HG02943 (cell line): ENCODE measurements around the gene COL1A1.

Experiments
- ATAC-seq: cut with Tn5 transposase; IDR thresholded peaks from one replicate; pipeline ENCODE4 v1.9.1; 2021; ENCODE audit warnings: mild to moderate bottlenecking, low read depth, moderate library complexity; ENCODE audit not compliant: unreplicated experiment

Gene COL1A1

DNA sequence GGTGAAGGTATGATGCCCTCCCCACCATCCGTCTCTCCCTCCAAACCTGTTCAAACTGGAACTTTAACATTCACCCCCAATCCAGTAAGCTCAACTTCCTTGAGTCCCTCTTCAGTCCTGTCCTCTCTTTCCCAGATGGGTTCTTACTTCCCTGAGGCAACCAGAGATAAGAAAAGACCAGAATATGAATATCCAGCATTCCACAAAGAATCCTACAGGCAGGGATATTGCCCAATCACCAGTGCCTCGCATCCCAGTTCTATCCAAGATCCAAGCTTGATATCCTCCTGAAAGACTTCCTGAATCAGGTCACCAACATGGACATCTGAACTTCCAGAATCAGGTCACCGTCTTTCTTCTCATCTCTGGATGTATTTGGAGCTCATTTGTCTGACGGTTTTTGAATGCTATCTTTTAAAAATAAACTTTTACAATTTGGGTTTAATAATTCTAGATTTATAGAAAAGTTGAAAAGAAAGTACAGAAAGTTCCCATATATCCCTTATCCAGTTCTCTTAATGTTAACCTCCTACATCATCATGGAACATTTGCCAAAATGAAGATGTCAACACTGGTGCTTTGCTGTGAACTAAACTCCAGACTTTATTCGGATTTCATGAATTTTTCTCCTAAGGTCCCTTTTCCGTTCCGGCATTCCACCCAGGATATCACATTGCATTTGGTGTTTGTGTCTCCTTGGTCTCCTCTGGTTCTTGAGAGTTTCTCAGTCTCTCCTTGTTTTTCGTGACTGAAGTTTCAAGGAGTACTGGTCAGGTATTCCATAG, 13.7 kb upstream of the COL1A1 start:
- no peak for ATAC-seq

DNA sequence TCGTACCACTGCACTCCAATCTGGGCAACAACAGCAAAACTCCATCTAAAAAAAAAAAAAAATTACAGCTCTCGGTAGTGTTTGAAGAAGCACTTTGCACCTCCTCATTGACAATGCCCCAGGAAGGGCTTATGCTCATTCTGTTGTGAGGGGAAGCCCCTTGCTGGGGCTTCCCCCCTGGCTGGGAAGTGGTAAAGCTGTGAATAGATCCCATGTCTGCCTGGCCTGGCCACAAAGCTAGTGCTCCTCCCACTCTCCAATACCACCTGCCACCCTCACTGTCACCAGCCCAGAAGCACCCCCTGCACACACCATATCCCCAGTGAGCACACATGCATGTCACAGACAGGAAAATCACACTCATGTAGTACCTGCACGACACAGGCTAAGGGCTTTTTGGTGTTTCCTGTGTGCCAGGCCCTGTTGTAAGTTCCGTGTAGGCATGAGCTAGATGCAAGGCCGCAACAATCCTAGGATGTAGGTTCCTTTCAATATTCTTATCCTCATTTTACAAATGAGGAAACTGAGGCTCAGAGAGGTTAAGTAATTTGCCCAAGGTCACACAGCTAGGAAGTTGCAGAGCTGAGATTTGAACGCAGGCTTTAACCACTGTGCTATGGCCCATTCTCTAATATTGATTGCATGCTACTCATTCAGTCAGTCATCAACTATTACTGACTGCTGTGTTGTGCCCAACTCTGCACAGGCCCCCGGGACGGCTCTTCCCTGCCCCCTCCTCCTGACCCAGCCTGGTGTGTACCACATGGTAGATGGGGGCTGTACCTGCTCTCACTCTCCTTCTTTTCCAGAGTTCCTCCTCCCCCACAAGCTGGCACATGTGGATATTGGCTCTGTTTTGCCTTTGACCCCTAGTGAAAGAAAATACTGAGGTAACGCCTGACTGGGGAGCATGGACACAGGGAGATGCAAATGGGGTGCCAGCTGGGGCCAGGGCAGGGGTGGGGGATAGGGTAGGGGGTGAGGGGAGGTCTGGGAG, 11.9 kb upstream of the COL1A1 start:
- no peak for ATAC-seq

DNA sequence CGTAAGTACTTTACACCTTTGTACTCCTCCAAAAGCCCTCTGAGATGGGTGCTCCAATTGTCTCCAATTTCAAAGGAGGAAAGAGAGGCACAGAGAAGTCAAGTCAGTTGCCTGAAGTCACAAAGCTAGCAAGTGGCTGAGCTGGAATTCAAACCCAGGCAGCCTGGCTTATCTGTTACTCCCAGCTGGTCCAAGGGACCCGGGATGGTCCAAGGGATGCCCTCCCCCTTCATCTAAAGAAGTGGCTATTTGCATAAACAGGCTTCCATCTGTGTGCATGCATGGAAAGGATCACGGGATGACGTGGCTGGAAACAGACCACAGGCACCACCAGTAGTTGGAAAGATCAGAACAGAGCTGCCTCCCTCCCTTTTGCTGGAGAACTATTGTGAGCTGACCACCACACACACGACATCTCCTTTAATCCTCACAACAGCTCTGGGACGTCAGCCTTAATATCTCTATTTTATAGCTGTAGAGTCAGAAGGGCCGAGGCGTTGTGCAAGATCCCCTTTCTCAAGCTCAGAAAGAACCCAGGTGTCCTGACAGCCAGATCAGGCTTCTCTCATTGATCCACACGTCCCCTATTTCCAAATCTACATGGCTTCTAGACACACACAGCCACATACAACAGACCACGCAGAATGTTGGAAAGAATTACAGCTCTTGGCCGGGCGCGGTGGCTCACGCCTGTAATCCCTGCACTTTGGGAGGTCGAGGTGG, 10.9 kb upstream of the COL1A1 start:
- ATAC-seq, result no peak

DNA sequence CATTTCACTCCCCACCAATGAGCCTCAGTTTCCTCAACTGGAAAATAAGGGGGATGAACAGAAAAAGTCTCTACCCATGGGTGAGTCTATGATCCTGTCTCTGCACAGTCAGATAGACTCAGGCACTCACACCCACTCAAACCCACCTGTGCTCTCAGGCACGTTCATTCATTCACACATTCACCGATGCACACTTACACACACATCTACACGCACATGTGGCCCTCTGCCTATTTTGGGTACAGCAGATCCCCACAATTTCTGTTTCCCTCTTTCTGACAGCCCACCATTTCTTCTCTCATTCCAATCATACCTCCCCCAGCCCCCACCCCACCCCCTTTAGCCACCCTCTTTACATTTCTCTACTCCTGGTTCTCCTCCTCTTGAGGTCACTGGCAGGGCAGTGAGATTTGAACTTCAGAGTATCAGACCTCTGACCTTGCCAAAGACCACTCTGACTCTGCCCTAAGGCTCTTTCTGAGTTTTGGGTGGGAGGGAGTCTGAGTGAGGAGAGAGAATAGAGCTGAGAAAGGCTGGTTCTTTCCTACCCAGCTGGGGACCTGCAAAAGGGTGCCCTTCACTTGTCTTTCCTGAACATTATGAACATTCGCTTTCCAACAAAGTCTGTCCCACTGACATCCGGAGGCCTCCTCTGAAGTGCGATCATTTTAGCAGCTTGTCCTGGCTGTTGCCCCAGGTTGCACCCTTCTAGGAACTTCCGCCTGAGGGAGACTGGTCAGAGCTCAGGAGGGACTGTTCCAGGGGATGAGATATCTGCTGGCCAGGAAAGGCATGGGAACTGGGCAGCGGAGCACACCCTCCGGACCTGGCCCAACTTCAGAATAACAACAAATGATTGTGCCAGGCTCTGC, 10.1 kb upstream of the COL1A1 start:
- ATAC-seq, result no peak

DNA sequence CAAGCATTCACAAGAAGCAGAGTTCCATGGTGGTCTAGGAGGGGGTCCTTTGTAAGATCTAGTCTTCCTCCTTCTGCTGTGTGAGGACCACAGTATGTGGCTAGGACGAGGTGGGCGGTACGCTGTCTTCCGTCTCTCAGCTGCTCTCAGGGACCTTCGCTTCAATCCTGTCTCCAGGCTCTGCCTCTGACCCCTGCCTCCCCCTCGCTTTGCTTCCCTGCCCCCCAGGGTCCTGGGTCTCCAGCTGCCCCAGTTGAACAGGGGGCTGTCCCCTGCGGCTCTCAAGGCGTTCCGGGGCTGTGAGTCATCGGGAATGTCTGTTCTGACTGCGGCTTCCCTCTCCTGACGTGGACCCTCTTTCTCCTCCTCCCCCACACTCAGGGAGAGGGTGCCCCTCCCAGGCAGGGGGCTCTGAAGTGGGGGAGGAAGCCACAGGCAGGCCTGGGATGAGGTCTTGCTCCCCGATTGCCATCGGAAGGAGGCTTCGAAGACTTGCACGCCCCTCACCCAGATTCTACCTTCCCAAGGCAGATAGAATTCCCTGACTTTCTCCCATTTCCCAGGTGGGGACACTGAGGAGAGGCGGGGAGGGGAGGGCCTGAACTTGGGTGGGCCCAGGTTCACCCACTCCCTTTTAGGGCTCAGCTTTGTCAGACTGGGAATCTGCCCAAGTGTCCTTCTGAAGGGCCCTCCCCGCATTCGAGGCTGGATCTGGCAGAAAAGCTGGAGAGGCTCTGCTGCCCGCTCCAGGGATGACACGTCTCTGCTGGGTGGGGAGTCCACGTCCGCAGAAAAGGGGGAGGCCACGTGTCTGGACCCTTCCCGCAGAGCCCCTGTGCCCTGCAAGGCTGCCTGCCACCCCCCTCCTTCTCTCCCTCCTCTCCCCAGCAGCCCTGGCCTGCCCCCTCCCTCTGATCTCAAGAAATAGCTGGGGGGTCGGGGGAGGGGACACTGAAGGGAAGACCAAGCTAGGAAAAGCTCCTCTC, 9.1 kb upstream of the COL1A1 start:
- ATAC-seq, result no peak

DNA sequence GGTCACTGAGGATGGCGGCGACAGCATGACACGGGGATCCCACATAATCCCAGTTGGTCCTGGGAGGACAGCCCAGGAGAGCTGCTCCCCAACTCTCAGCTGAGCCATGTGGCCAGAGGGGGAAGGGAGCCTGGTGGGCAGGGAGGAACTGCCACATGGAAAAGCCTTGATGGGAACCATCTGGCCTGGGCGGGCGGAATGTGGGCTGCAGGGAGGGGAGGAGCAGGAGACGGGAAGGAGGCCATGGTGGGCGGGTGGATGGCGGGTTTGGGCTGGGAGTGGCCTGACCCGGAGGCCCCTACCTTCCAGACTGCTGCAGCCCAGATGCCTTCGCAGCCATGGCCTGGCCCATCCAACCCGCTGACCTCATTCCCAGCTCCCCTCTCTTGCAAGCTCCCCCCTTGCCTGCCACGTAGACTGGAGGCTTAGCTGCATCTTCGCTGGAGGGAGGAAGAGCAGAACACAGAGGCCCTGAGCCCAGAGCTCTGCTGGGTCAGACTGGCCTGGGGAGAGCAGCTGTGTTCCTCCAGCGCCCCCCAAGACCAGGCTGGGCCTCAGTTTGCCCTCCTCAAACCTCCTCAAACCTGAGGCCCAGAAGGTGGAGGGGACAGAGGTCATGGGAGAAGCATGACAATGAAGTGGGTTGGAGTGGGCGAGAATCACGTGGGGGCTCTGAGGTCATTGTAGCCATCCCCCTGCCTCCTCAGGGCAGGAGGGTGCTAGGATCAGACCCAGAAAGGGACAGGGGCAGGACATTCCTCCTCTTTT, 8.2 kb upstream of the COL1A1 start:
- ATAC-seq, result no peak

DNA sequence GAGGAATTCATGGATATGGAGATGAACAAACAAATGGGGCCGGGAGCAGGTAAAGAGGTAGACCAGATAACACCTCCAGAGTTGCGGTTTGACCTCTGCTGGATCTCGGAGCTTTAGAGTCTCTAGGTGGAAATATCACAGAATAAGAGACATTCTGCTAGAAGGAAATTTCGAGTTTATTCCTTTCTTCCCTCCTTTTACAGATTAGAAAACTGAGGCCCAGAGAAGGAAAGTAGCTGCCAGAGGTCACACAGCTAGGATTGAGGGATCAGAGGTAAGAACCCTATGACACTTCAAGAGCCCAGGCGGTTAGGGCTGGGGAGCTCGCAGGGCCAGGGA, 7.7 kb upstream of the COL1A1 start:
- ATAC-seq, result no peak

DNA sequence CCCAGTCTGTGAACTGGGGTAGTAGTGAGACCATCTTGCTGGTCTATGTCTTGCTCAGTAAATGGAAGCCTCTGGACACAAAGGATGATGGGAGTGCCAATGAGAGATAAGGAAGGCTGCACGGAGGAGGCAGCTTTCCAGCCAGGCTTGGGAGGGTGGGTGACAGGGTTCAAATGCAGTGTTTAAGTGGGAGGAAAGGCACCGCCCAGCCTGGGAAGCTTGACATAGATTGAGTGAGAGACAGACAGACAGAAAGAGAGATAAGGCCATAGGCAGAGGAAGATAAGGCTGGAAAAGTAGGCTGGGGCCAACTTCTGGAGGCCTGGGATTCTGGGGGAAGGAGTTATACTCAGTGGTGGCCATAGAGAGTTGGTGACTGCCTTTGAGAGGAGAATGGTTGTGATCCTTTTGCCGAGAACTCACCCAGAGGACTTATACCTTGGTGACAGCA, 7.2 kb upstream of the COL1A1 start:
- no peak for ATAC-seq

DNA sequence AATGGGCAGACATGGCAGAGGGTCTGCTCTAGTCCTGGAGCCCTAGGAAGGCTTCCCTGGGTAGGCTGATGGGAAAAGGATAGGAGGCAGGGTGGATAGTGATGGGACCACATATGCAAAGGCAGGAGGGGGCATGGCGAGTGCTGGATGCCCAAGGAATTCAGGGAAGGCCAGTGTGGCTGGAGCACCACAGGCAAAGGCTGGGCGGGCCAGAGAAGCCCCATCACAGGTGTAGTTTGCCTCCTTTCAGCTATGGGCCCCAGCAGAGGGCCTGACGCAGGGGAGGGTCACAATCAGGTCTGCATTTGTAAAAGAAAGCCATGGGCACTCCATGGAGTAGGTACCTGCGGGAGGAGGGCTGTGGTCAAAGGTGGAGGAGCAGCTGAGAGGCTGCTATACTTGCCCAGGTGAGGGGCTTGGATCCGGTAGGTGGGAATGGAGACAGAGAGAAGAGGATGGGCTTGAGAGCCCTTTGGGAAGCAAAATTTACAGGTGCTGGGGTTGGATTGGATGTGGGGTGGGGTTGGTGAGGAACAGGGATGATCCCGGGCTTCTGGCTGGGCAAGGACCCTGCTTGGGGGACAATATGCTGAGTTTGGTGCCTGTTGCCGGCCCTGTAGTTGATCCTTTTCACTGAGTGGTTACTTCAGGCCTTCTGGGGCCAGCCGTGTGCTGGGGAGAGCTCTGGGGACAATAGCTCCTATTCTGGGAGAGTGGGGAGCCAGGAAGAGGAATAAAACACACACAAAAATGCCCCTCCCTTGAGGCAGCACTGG, 6.5 kb upstream of the COL1A1 start:
- no peak for ATAC-seq

DNA sequence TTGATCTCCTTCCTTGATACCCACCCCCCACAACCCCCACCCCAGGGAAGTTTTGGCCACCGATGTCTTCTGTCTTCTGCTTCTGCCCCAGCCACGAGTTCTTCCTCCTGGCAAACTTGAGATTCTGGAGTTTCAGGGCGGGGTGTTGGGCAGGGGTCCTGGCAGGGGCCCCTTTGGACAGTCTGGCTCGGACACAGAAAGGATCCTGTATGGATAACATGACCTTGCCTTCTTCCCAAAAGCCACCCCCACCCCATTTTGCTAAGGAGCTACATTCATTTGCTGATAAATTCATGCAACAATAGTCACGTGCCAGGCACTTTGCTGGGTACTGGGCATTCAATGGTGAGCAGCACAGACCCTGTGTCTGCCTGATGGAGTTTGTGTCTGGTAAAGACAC, 5.9 kb upstream of the COL1A1 start:
- ATAC-seq, result no peak

DNA sequence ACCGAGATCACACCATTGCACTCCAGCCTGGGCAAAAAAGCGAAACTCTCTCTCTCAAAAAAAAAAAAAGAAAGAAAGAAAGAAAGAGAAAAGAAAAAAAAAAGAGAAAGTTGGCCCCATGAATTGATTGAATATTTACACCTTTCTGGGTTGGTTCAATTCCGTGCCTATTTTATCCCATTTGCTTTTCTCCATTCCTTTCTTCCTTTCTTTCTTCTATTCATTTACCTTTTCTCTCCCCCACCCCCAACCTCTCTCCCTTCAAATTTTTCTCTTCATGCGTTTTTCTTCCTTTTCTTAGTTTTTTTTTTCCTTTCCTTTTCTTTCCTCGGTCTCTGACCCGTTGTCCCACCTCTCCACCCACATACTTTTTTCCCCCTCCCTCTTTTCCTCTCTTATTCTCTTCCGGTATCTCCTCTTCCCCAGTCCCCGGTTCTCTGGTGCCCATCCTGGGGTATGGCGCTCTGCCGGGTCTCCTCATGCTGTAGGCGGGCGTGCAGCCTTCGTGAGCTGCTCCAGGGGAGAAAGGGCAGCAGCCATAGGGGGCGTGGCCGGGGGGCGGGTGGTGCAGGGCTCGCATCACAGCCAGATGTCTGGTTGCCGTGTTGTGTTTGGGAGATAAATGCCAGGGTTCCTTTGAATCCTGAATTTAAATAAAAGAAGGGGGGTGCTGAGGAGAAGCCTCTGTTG, 5.3 kb upstream of the COL1A1 start:
- ATAC-seq, result no peak

DNA sequence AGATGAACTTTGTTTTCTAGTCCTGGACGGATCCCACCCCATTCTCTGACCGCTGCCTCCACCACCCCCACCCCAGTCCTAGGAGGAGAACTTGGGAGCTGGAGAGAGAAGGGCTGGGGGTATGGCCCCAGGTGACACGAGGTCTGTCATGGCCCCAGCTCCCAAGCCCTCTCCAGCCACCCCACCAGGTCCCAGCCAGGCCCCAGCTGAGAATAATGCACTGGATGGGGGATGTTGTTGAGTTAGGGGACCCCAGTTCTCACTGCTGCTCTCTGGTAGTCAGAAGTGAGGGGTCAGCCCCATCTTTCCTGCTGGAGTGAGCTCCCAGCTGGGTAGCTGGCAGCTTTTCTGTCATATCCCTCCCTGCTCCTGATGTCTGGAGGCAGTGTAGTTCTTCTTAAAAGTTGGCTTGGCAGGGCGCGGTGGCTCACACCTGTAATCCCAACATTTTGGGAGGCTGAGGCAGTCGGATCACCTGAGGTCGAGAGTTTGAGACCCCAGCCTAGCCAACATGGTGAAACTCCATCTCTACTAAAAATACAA, 4.6 kb upstream of the COL1A1 start:
- no peak for ATAC-seq

DNA sequence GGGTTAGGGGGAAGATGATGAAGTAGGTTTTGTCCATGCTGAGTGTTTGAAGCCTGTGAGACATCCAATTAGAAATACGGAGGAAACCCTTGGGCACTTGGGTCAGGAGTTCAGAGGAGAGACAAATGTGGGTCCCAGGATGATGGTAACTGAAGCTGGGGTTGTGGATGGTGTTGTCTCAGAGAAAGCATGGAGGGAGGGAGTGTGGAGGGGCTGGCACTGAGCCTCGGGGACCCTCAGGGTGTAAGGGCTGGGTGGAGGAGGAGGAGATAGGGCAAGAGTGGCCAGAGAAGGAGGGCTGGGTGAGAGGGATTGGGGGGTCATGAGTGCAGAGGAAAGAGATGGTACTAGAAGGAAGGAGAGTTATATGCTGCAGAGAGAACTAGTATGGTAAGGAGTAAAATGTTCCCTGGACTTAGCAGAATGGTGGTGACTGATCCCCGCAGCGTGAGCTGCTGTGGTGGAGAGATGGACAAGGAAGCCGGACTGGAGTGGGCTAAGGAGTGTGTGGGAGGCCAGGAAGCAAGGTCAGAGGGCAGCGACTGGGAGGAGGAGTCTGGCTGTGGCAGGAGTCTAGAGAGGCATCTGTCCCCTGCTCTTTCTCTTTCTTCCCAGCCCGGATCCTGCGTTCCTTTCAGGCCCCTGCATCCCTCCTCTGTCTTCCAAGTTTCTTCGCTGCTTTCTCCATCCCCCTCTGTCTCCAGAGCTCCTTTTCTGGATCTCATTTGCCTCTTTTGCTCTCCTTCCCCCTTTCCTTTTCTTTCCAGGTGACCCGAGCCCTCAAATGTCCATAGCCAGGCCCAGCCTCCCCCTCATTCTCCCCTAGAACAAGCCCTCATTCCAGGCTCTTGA, 3.9 kb upstream of the COL1A1 start:
- no peak for ATAC-seq

DNA sequence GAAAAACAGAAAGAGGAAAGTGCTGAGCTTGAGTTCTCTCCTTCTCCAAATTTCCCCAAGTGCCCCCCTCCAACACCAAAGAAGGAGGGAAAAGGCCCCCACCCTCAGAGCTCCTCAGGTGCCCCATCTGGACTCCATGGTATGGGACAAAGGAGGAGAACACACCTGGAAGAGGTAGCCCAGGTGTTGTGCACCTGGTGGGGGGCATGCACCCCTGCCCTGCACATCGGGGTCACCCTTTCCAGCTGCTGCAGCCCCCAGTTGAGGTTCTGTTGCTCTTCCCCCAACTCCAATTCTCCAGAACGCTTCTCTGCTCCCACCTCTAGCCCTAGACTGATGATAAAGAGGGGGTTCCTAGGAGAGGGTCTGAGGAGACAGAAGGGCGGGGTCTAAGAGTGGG, 3.0 kb upstream of the COL1A1 start:
- ATAC-seq, result no peak

DNA sequence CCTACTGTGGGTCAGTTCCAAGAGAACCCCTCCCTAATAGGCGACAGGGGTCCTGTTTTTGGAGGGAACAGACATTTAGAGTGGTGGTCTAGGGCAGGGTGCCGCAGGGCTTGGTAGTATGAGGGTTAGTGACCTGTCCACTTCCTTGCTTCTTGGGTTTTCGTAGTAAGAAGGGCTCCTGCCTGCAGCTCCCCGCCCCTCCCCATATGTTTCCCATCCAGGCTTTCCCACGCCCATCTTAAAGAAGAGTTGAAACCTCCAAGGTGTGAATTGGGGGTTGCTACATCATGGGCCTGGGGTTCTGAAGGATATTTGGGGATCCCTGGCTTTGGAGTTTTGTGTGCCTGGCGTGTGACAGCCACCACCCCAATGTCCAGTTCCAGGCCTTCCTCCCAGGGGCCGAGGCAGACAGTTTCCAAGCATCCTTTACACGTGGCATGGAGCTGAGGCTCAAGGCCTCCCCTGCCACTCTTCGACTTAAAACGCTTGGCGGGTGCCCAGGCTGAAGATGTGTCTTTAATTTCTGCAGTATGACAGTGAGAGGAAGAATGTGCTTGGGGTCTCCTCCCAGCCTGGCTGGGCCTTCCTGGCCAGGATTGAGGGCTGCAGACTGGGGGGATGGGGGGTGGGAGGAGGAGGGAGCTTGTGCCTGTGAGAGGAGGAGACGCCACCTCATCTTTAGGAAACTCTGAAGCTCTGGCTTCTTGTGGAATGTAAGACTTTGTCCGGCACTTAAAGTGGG, 2.3 kb upstream of the COL1A1 start:
- no peak for ATAC-seq
